ENCODE measurements around the gene PSEN2. TPM values are rescaled to one million over a fixed set of nuclear protein-coding genes. Genes with fewer than 3 reads are reported as not detected.
A peak's percentile ranks its signal among the peaks of the same experiment; 100 is the strongest.

Gene PSEN2
- total and polyA plus RNA-seq, 4 donors: 11.2 to 15.7 (median 13.3) TPM

- Histone ChIP-seq H3K27ac (ENCODE audit: low read depth in 1 of 2, low read length in 2 of 2) (no peak overlapping the region), H3K36me3 (ENCODE audit: control insufficient read depth in 1 of 2, insufficient read depth in 2 of 2, low read length in 1 of 2) (peaks cover 0 to 4% of the 10 kb centered on the region in 2 donors), H3K4me1 (ENCODE audit: control insufficient read depth in 1 of 2, insufficient read depth in 2 of 2, low read length in 2 of 2) (no peaks in the 10 kb centered on the region), H3K9me3 (ENCODE audit: control insufficient read depth, low read length) (no peaks in the 10 kb centered on the region), H3K4me3 (ENCODE audit: low read length in 2 of 2) (no peak overlapping the region), H3K27me3 (ENCODE audit: control insufficient read depth in 1 of 2, insufficient read depth in 2 of 2, low read length in 1 of 2) (no peaks in the 10 kb centered on the region)
- DNase-seq: no peak
- intact Hi-C loops (cut with DNase I): no loop called here
- no peak for ATAC-seq (ENCODE audit: low FRiP score)
- 76 to 84% methylated on average over 7 to 8 of the region's 8 CpGs for WGBS, 2 donors
Observed at GRCh38 chr1:226892524-226892875, 22.1 kb downstream of the PSEN2 start.

GRCh38 chr1:226893936-226894335 is 23.5 kb downstream of the PSEN2 start:
- Histone ChIP-seq H3K27ac (ENCODE audit: low read depth in 1 of 2, low read length in 2 of 2) (no peak overlapping the region), H3K36me3 (ENCODE audit: control insufficient read depth in 1 of 2, insufficient read depth in 2 of 2, low read length in 1 of 2) (no peaks in the 10 kb centered on the region), H3K27me3 (ENCODE audit: control insufficient read depth in 1 of 2, insufficient read depth in 2 of 2, low read length in 1 of 2) (no peaks in the 10 kb centered on the region), H3K4me3 (ENCODE audit: low read length in 2 of 2) (no peak overlapping the region), H3K4me1 (ENCODE audit: control insufficient read depth in 1 of 2, insufficient read depth in 2 of 2, low read length in 2 of 2) (no peaks in the 10 kb centered on the region), H3K9me3 (ENCODE audit: control insufficient read depth, low read length) (no peaks in the 10 kb centered on the region)
- ATAC-seq (ENCODE audit: low FRiP score): peak; percentile 16
- peak in 1 of 2 donors; percentile 36 for DNase-seq
- intact Hi-C loops (cut with DNase I): no loop called here
- 92 to 94% methylated on average over 13 of the region's 13 CpGs for WGBS, 2 donors

- 92% methylated on average over 3 of the region's 3 CpGs for WGBS, 2 donors
- ATAC-seq (ENCODE audit: low FRiP score): no peak
- peaks cover 0 to 2% of the 10 kb centered on the region in 2 donors for H3K36me3 ChIP-seq (ENCODE audit: control insufficient read depth in 1 of 2, insufficient read depth in 2 of 2, low read length in 1 of 2)
- no peak overlapping the region for H3K4me3 ChIP-seq (ENCODE audit: low read length in 2 of 2)
- intact Hi-C loops (cut with DNase I): no loop called here
- DNase-seq: no peak
- no peaks in the 10 kb centered on the region for H3K4me1 ChIP-seq (ENCODE audit: control insufficient read depth in 1 of 2, insufficient read depth in 2 of 2, low read length in 2 of 2)
- no peaks in the 10 kb centered on the region for H3K27me3 ChIP-seq (ENCODE audit: control insufficient read depth in 1 of 2, insufficient read depth in 2 of 2, low read length in 1 of 2)
- no peak overlapping the region for H3K27ac ChIP-seq (ENCODE audit: low read depth in 1 of 2, low read length in 2 of 2)
- no peaks in the 10 kb centered on the region for H3K9me3 ChIP-seq (ENCODE audit: control insufficient read depth, low read length)
Observed at GRCh38 chr1:226894826-226895225, 24.4 kb downstream of the PSEN2 start.

- WGBS, 2 donors: 82 to 89% methylated on average over 11 of the region's 11 CpGs
- no peak overlapping the region for H3K4me3 ChIP-seq (ENCODE audit: low read length in 2 of 2)
- no peaks in the 10 kb centered on the region for H3K9me3 ChIP-seq (ENCODE audit: control insufficient read depth, low read length)
- no peaks in the 10 kb centered on the region for H3K4me1 ChIP-seq (ENCODE audit: control insufficient read depth in 1 of 2, insufficient read depth in 2 of 2, low read length in 2 of 2)
- H3K36me3 ChIP-seq (ENCODE audit: control insufficient read depth in 1 of 2, insufficient read depth in 2 of 2, low read length in 1 of 2): peaks cover 0 to 2% of the 10 kb centered on the region in 2 donors
- H3K27ac ChIP-seq (ENCODE audit: low read depth in 1 of 2, low read length in 2 of 2): no peak overlapping the region
- DNase-seq (no peak), ATAC-seq (ENCODE audit: low FRiP score) (no peak)
- intact Hi-C loops (cut with DNase I): no loop called here
- H3K27me3 ChIP-seq (ENCODE audit: control insufficient read depth in 1 of 2, insufficient read depth in 2 of 2, low read length in 1 of 2): no peaks in the 10 kb centered on the region
Observed at GRCh38 chr1:226895644-226896043, 25.2 kb downstream of the PSEN2 start.

GRCh38 chr1:226898246-226898645 is 27.8 kb downstream of the PSEN2 start:
- Histone ChIP-seq H3K9me3 (ENCODE audit: control insufficient read depth, low read length) (no peaks in the 10 kb centered on the region), H3K4me3 (ENCODE audit: low read length in 2 of 2) (no peak overlapping the region), H3K36me3 (ENCODE audit: control insufficient read depth in 1 of 2, insufficient read depth in 2 of 2, low read length in 1 of 2) (peaks cover 0 to 2% of the 10 kb centered on the region in 2 donors), H3K27me3 (ENCODE audit: control insufficient read depth in 1 of 2, insufficient read depth in 2 of 2, low read length in 1 of 2) (no peaks in the 10 kb centered on the region), H3K27ac (ENCODE audit: low read depth in 1 of 2, low read length in 2 of 2) (no peak overlapping the region), H3K4me1 (ENCODE audit: control insufficient read depth in 1 of 2, insufficient read depth in 2 of 2, low read length in 2 of 2) (no peaks in the 10 kb centered on the region)
- intact Hi-C loops (cut with DNase I): no loop called here
- ATAC-seq (ENCODE audit: low FRiP score) (no peak), DNase-seq (no peak)
- WGBS, 2 donors: 95 to 97% methylated on average over 3 of the region's 3 CpGs

- WGBS, 2 donors: 91 to 93% methylated on average over 4 of the region's 4 CpGs
- H3K27me3 ChIP-seq (ENCODE audit: control insufficient read depth in 1 of 2, insufficient read depth in 2 of 2, low read length in 1 of 2): no peaks in the 10 kb centered on the region
- no peak for DNase-seq
- H3K27ac ChIP-seq (ENCODE audit: low read depth in 1 of 2, low read length in 2 of 2): no peak overlapping the region
- intact Hi-C loops (cut with DNase I): loop anchor here in 1 of 2 donors (10.0 kb wide), 1 partner anchor 543 kb away; no protein-coding TSS in a partner anchor
- ATAC-seq (ENCODE audit: low FRiP score): no peak
- H3K4me3 ChIP-seq (ENCODE audit: low read length in 2 of 2): no peak overlapping the region
- peaks cover 0 to 3% of the 10 kb centered on the region in 2 donors for H3K36me3 ChIP-seq (ENCODE audit: control insufficient read depth in 1 of 2, insufficient read depth in 2 of 2, low read length in 1 of 2)
- no peaks in the 10 kb centered on the region for H3K4me1 ChIP-seq (ENCODE audit: control insufficient read depth in 1 of 2, insufficient read depth in 2 of 2, low read length in 2 of 2)
- H3K9me3 ChIP-seq (ENCODE audit: control insufficient read depth, low read length): no peaks in the 10 kb centered on the region
Observed at GRCh38 chr1:226901421-226901820, 31.0 kb downstream of the PSEN2 start.

- Histone ChIP-seq H3K4me1 (ENCODE audit: control insufficient read depth in 1 of 2, insufficient read depth in 2 of 2, low read length in 2 of 2) (no peaks in the 10 kb centered on the region), H3K27me3 (ENCODE audit: control insufficient read depth in 1 of 2, insufficient read depth in 2 of 2, low read length in 1 of 2) (no peaks in the 10 kb centered on the region), H3K36me3 (ENCODE audit: control insufficient read depth in 1 of 2, insufficient read depth in 2 of 2, low read length in 1 of 2) (peaks cover 0 to 3% of the 10 kb centered on the region in 2 donors), H3K9me3 (ENCODE audit: control insufficient read depth, low read length) (no peaks in the 10 kb centered on the region), H3K4me3 (ENCODE audit: low read length in 2 of 2) (no peak overlapping the region), H3K27ac (ENCODE audit: low read depth in 1 of 2, low read length in 2 of 2) (no peak overlapping the region)
- no peak for DNase-seq
- WGBS, 2 donors: 70 to 89% methylated on average over 4 of the region's 4 CpGs
- ATAC-seq (ENCODE audit: low FRiP score): no peak
- intact Hi-C loops (cut with DNase I): loop anchor here in 1 of 2 donors (10.0 kb wide), 1 partner anchor 542 kb away; no protein-coding TSS in a partner anchor
Observed at GRCh38 chr1:226902601-226903000, 32.2 kb downstream of the PSEN2 start.

GRCh38 chr1:226903819-226904716 is 33.7 kb downstream of the PSEN2 start:
- H3K36me3 ChIP-seq (ENCODE audit: control insufficient read depth in 1 of 2, insufficient read depth in 2 of 2, low read length in 1 of 2): peaks cover 0 to 3% of the 10 kb centered on the region in 2 donors
- no peak for ATAC-seq (ENCODE audit: low FRiP score)
- peak in 1 of 2 donors; percentile 47 for DNase-seq
- no peaks in the 10 kb centered on the region for H3K9me3 ChIP-seq (ENCODE audit: control insufficient read depth, low read length)
- no peaks in the 10 kb centered on the region for H3K27me3 ChIP-seq (ENCODE audit: control insufficient read depth in 1 of 2, insufficient read depth in 2 of 2, low read length in 1 of 2)
- intact Hi-C loops (cut with DNase I): loop anchor here in 1 of 2 donors (10.0 kb wide), 1 partner anchor 541 kb away; no protein-coding TSS in a partner anchor
- WGBS, 2 donors: 77 to 80% methylated on average over 12 of the region's 12 CpGs
- H3K4me1 ChIP-seq (ENCODE audit: control insufficient read depth in 1 of 2, insufficient read depth in 2 of 2, low read length in 2 of 2): no peaks in the 10 kb centered on the region
- H3K4me3 ChIP-seq (ENCODE audit: low read length in 2 of 2): no peak overlapping the region
- no peak overlapping the region for H3K27ac ChIP-seq (ENCODE audit: low read depth in 1 of 2, low read length in 2 of 2)

- WGBS, 2 donors: 73 to 85% methylated on average over 3 of the region's 3 CpGs
- DNase-seq (no peak), ATAC-seq (ENCODE audit: low FRiP score) (no peak)
- intact Hi-C loops (cut with DNase I): loop anchor here in 1 of 2 donors (10.0 kb wide), 1 partner anchor 540 kb away; no protein-coding TSS in a partner anchor
- H3K9me3 ChIP-seq (ENCODE audit: control insufficient read depth, low read length): no peaks in the 10 kb centered on the region
- H3K36me3 ChIP-seq (ENCODE audit: control insufficient read depth in 1 of 2, insufficient read depth in 2 of 2, low read length in 1 of 2): peaks cover 0 to 1% of the 10 kb centered on the region in 2 donors
- H3K4me1 ChIP-seq (ENCODE audit: control insufficient read depth in 1 of 2, insufficient read depth in 2 of 2, low read length in 2 of 2): no peaks in the 10 kb centered on the region
- no peak overlapping the region for H3K4me3 ChIP-seq (ENCODE audit: low read length in 2 of 2)
- no peak overlapping the region for H3K27ac ChIP-seq (ENCODE audit: low read depth in 1 of 2, low read length in 2 of 2)
- H3K27me3 ChIP-seq (ENCODE audit: control insufficient read depth in 1 of 2, insufficient read depth in 2 of 2, low read length in 1 of 2): no peaks in the 10 kb centered on the region
Observed at GRCh38 chr1:226904772-226905171, 34.4 kb downstream of the PSEN2 start.

All from aorta (tissue), 5 donors.